ENCODE results near the gene ITGB3. TPM values are rescaled to one million over a fixed set of nuclear protein-coding genes. Genes with fewer than 3 reads are reported as not detected.

The ITGB3 gene
- total and polyA plus RNA-seq, 9 of the 15 experiments (the other 6 are each of a cell fraction or from before 2014, with no cell fraction given) = 0.08 to 2.6 (median 0.62) TPM; not detected in 1

DNA sequence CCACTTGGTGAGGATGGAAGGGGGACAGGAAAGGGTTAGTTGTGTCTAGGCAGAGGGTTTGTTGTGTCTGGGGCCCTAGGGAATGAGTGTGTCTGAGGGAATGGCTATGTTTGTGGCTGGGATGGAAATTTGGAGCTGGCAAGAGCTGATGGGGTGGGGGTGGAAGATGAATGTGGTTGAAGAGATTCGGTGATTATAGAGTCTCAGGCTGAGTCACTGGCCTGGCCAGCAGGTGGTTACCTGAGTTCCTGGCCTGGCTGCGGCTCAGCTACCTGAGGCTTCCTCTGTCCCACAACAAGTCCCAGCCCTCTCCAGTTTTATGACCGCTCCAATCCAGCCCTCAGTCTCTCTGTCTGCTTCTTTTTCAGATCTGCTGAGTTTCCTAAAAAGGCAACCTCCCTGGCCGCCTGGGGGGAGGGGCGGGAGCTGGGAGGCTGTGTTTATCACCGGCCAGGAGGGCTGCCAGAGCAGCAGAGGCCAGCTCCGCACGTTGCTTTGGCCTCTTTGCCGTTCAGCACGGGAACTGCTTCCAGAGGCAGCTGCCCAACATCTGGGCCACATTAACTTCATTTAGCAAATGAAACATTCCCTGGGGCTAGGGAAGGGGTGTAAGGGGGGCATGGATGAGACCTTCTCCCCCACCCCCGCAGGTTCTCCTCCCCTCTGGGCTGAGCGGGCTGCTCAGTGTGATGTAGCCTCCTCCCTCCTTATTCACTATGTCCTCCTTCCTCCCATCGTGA is 21.8 kb downstream of the ITGB3 start (continued):
- no peak for TF ChIP-seq RREB1 (CRISPR knock-in tag; IDR thresholded peaks at IDR 0.05)
- TF ChIP-seq, protein P1, sequence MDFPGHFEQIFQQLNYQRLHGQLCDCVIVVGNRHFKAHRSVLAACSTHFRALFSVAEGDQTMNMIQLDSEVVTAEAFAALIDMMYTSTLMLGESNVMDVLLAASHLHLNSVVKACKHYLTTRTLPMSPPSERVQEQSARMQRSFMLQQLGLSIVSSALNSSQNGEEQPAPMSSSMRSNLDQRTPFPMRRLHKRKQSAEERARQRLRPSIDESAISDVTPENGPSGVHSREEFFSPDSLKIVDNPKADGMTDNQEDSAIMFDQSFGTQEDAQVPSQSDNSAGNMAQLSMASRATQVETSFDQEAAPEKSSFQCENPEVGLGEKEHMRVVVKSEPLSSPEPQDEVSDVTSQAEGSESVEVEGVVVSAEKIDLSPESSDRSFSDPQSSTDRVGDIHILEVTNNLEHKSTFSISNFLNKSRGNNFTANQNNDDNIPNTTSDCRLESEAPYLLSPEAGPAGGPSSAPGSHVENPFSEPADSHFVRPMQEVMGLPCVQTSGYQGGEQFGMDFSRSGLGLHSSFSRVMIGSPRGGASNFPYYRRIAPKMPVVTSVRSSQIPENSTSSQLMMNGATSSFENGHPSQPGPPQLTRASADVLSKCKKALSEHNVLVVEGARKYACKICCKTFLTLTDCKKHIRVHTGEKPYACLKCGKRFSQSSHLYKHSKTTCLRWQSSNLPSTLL (IDR thresholded peaks at IDR 0.05) = no peak
- TF ChIP-seq SMARCE1 (IDR thresholded peaks at IDR 0.05) = peak; percentile 81
- no peak for TF ChIP-seq POLR2B (IDR thresholded peaks at IDR 0.05; ENCODE audit: low read depth, partially characterized antibody)
- 0 out of 2 replicates have a peak, but pooled peaks have one; percentile 47 for TF ChIP-seq PML (IDR thresholded peaks at IDR 0.05; ENCODE audit: low read length)
- TF ChIP-seq EGR1 (conservative IDR thresholded peaks at IDR 0.05) = peak; percentile 63
- TF ChIP-seq ATF3 (IDR thresholded peaks at IDR 0.05) = peak; percentile 79
- no peak for TF ChIP-seq ATF3 (CRISPR knock-in tag; conservative IDR thresholded peaks at IDR 0.05)
- TF ChIP-seq GTF2F1 (IDR thresholded peaks at IDR 0.05; ENCODE audit: low read depth, low read length) = no peak
- peak; percentile 73 for TF ChIP-seq MAFG (tag; conservative IDR thresholded peaks at IDR 0.05)
- peak; percentile 32 for TF ChIP-seq ZFP36 (IDR thresholded peaks at IDR 0.05; ENCODE audit: low read depth, low read length, partially characterized antibody)
- no peak for TF ChIP-seq NUFIP1 (IDR thresholded peaks at IDR 0.05; ENCODE audit: partially characterized antibody)
- TF ChIP-seq, protein P2, sequence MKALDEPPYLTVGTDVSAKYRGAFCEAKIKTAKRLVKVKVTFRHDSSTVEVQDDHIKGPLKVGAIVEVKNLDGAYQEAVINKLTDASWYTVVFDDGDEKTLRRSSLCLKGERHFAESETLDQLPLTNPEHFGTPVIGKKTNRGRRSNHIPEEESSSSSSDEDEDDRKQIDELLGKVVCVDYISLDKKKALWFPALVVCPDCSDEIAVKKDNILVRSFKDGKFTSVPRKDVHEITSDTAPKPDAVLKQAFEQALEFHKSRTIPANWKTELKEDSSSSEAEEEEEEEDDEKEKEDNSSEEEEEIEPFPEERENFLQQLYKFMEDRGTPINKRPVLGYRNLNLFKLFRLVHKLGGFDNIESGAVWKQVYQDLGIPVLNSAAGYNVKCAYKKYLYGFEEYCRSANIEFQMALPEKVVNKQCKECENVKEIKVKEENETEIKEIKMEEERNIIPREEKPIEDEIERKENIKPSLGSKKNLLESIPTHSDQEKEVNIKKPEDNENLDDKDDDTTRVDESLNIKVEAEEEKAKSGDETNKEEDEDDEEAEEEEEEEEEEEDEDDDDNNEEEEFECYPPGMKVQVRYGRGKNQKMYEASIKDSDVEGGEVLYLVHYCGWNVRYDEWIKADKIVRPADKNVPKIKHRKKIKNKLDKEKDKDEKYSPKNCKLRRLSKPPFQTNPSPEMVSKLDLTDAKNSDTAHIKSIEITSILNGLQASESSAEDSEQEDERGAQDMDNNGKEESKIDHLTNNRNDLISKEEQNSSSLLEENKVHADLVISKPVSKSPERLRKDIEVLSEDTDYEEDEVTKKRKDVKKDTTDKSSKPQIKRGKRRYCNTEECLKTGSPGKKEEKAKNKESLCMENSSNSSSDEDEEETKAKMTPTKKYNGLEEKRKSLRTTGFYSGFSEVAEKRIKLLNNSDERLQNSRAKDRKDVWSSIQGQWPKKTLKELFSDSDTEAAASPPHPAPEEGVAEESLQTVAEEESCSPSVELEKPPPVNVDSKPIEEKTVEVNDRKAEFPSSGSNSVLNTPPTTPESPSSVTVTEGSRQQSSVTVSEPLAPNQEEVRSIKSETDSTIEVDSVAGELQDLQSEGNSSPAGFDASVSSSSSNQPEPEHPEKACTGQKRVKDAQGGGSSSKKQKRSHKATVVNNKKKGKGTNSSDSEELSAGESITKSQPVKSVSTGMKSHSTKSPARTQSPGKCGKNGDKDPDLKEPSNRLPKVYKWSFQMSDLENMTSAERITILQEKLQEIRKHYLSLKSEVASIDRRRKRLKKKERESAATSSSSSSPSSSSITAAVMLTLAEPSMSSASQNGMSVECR (CRISPR knock-in tag; IDR thresholded peaks at IDR 0.05) = no peak
- no peak for TF ChIP-seq ZNF436 (CRISPR knock-in tag; IDR thresholded peaks at IDR 0.05)
